T-helper 1 cell treated with Interleukin-12 subunit alpha and Interleukin-12 subunit beta and Interleukin-4 antibody, amounts not matched to agents 30 μg/mL and 1 μg/mL, for 36 hours (primary cell): ENCODE results near the gene ST7.
"Not testable (repeated sequence)": the region's sequence is repeated elsewhere in the genome, so short reads cannot be mapped to it uniquely, and the experiment has no call there.

Source experiments
- H3K27ac Mint-ChIP-seq: one replicate; pipeline ENCODE4 v1.8.0; 2021; ENCODE audit warnings: mild to moderate bottlenecking, mixed read lengths
- H3K27me3 Mint-ChIP-seq: one replicate; pipeline ENCODE4 v1.8.0; 2021; ENCODE audit warnings: low read depth, mixed read lengths
- H3K36me3 Mint-ChIP-seq: one replicate; pipeline ENCODE4 v1.8.0; 2021; ENCODE audit warnings: low read depth, mixed read lengths
- H3K4me1 Mint-ChIP-seq: one replicate; pipeline ENCODE4 v1.8.0; 2021; ENCODE audit warnings: low read depth, mixed read lengths
- H3K4me3 Mint-ChIP-seq: one replicate; pipeline ENCODE4 v1.8.0; 2021; ENCODE audit warnings: mild to moderate bottlenecking, moderate library complexity, mixed read lengths
- H3K9me3 Mint-ChIP-seq: one replicate; pipeline ENCODE4 v1.8.0; 2021; ENCODE audit warnings: mixed read lengths

The ST7 gene

DNA sequence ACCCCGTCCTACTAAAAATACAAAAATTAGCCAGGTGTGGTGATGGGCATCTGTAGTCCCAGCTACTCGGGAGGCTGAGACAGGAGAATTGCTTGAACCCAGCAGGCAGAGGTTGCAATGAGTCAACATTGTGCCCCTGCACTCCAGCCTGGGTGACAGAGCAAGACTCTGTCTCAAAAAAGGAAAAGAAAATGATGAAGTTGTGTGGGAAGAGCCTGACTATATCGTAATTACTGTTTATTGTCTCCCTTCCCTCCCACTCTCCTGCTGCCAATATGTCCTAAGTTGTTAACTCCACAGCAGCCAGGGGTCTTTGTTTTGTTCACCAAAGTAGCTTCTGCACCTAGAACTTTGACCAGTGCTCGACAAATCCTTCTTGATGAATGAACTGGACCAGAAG is 16.5 kb upstream of the ST7 start:
- H3K4me3 Mint-ChIP-seq, H3K27ac Mint-ChIP-seq, H3K9me3 Mint-ChIP-seq, H3K36me3 Mint-ChIP-seq, H3K4me1 Mint-ChIP-seq: not testable (repeated sequence)
- H3K27me3 Mint-ChIP-seq: peaks cover 20% of the 10 kb centered on the region

DNA sequence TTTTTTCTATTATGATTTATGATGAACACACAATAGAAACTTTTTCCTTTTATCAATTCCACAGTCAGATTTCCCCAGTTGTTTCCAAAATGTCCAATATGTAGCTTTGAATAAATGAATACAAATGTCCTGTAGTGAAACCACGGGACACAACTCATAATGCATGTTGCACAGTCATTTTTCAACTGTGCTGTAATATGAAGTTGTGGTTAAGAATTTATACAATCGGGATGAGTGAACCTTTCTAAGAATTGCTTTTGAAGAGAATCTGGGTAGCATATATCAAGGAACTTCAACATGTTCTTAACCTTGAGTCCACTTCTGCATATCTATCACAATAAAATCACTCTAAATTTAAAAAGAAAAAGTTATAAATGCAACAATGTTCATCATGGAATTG is 14.6 kb upstream of the ST7 start:
- Mint-ChIP-seq H3K9me3 (no peaks in the 10 kb centered on the region), H3K36me3 (no peaks in the 10 kb centered on the region), H3K27ac (no peak overlapping the region), H3K4me1 (no peaks in the 10 kb centered on the region), H3K27me3 (peaks cover 20% of the 10 kb centered on the region), H3K4me3 (no peak overlapping the region)

DNA sequence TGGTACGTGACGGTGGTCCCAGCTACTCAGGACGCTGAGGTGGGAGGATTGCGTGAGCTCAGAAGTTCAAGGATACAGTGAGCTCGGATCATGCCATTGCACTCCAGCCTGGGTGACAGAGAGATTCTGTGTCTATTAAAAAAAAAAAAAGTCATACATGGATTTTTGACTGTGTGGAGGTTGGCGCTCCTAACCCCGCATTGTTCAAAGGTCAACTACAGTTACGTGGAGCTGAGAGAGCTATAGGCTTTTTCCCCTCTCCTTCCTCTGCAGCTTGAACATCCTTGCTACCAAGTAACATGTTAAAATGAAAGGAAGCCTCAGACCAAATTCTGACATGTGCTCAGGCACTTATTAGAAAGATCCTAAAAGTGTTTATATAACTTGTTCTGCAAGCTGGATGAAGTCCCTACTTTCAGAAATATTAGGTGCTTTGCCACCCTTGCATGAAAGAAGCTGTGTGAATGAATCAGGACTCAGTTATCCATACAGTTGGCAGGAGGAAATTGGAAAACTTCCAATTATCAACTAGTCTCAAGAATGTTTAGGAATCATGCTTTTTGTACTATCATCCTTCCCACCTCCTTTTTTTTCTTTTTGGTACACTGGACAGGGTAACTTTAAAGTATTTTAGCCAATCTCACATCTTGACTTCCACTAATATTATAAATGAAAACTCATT is 12.5 kb upstream of the ST7 start:
- H3K4me3 Mint-ChIP-seq: no peak overlapping the region
- peaks cover 22% of the 10 kb centered on the region for H3K27me3 Mint-ChIP-seq

DNA sequence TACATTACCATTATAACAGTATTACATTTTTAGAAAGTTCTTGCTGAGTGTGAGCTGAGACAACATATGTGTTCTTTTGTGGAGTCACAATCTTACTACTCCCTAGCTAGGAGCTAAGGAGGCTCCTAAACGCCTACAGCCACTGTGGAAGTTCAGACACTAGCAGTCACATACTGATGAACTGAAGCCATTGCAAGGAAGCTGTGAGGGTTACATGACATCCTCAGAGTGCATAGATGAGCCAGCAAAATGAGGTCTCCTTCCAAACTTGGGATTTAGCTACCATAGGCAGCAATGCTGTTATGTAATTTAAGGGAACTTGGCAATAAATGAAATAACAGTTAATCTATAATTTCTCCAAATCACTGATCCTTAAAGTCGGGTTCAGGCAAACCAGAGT is 10.8 kb upstream of the ST7 start:
- Mint-ChIP-seq H3K27me3 (peaks cover 19% of the 10 kb centered on the region), H3K9me3 (no peaks in the 10 kb centered on the region), H3K36me3 (no peaks in the 10 kb centered on the region), H3K27ac (no peak overlapping the region), H3K4me1 (no peaks in the 10 kb centered on the region), H3K4me3 (no peak overlapping the region)

More for the DNA sequence above, 12.5 kb upstream of the ST7 start:
- H3K9me3 Mint-ChIP-seq: no peaks in the 10 kb centered on the region
- H3K36me3 Mint-ChIP-seq: no peaks in the 10 kb centered on the region
- no peak overlapping the region for H3K27ac Mint-ChIP-seq
- H3K4me1 Mint-ChIP-seq: no peaks in the 10 kb centered on the region

DNA sequence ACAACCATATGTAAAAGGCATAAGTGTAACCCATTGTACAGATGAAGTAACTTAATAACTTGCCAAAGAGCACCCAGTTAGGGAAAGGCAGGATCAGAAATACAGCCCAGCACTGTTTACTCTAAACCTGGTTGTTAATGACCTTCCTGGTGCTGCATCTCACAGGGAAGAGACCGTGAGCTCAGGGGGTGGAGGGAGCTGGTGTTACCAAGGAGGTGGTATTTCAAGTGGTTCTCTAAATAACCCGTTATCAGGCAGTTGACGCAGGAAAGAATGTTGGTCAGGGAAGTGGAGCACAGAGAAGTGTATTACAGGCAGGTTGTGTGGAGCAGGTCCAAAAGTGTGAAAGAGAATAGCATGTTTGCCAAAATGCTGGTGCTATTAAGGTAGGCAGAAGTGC is 4.4 kb upstream of the ST7 start:
- H3K9me3 Mint-ChIP-seq: no peaks in the 10 kb centered on the region
- H3K4me1 Mint-ChIP-seq: peaks cover 5% of the 10 kb centered on the region
- no peaks in the 10 kb centered on the region for H3K36me3 Mint-ChIP-seq
- H3K27ac Mint-ChIP-seq: no peak overlapping the region
- H3K4me3 Mint-ChIP-seq: no peak overlapping the region
- peaks cover 22% of the 10 kb centered on the region for H3K27me3 Mint-ChIP-seq

DNA sequence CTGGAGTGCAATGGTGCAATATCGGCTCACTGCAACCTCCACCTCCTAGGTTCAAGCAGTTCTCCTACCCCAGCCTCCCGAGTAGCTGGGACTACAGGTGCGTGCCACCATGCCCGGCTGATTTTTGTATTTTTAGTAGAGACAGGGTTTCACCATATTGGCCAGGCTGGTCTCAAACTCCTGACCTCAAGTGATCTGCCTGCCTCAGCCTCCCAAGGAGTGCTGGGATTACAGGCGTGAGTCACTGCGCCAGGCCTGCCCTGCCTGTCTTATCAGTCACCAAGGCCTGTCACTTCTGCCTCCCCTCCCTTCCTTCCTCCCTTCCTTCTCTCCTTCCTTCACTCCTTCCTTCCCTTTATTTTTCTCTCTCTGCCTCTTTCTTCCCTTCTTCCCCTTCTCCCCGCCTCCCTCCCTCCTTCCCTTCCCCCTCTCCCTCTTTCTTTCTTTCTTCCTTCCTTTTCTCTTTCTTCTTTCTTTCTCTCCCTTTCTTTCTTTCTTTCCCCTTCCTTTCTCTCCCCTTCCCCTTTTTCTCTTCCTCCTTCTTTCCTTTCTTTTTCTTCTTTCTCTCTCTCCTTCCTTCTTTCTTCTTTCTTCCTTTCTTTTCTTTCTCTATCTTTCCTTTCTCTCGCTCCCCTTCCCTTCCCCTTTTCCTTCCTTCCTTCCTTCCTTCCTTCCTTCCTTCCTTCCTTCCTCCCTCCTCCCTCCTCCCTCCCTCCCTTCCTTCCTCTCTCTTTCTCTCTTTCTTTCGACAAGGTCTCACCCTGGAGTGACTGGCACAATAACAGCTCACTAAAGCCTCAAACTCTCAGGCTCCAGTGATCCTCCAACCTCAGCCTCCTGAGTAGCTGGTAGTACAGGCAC is 3.1 kb upstream of the ST7 start:
- Mint-ChIP-seq H3K4me1 (peaks cover 13% of the 10 kb centered on the region), H3K27ac (no peak overlapping the region), H3K9me3 (no peaks in the 10 kb centered on the region), H3K36me3 (no peaks in the 10 kb centered on the region), H3K4me3 (no peak overlapping the region), H3K27me3 (peaks cover 28% of the 10 kb centered on the region)

DNA sequence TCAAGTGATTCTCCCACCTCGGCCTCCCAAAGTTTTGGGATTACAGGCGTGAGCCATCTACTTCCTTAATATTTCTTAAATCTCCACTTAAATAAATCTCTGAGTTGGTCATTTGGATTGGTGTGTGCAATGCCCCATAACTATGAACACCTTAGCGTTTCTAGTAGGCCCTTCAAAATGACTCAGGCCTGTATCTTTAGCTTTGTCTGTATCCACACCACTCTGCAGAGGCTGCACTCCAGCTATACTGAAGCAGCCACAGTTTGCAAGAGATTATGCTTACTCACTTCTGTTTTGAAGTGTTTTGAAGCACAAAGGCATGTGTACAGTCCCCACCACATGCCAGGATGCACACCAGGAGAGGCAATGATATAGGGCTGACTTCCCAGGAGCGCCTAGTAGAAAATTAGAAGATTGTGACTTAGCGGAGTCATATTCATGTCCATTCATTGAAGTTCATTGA is 2.4 kb upstream of the ST7 start:
- H3K27me3 Mint-ChIP-seq: peaks cover 23% of the 10 kb centered on the region
- H3K27ac Mint-ChIP-seq: no peak overlapping the region
- H3K9me3 Mint-ChIP-seq: no peaks in the 10 kb centered on the region
- H3K4me1 Mint-ChIP-seq: peaks cover 16% of the 10 kb centered on the region
- no peaks in the 10 kb centered on the region for H3K36me3 Mint-ChIP-seq
- H3K4me3 Mint-ChIP-seq: no peak overlapping the region

DNA sequence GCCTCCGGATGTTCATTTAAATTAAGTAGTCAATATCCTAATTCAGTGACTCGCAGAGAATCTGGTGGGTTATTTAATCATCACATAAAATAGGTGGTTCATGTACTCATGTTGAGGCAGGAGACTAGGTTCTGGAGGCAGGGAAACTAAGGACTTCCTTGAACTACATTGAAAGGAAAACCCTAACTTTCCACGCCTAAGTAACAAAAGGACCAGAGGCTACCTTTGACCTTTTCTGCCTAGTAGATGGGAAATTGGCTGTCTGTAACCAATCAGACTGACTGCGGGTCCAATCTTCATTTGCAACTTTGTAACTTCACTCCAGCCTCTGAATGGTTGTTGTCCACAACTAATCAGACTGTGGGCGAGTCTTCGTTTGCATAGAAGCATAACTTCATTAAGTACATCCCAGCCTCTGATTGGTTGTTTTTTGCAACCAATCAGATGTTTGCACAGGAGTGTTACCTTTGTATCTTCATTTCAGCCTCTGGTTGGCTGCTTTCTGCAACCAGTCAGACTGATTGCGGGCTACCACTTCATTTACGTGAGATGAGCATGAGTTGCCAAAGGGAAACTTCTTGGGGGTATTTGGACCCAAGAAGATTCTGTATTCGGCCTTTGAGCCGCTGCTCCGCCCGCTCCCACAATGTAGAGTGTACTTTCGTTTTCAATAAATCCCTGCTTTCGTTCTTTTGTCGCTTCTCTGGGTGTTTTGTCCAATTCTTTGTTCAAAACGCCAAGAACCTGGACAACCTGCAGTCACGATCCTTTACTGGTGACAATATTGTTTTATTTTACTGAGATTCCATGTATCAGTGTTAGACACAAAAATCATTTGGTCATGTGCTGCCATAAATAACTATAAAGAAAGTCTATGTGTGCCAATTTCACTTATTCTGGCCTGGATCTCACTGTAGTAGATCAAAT is 1.7 kb upstream of the ST7 start:
- no peaks in the 10 kb centered on the region for H3K9me3 Mint-ChIP-seq
- peaks cover 22% of the 10 kb centered on the region for H3K27me3 Mint-ChIP-seq
- H3K27ac Mint-ChIP-seq: no peak overlapping the region
- H3K4me1 Mint-ChIP-seq: peaks cover 16% of the 10 kb centered on the region
- no peaks in the 10 kb centered on the region for H3K36me3 Mint-ChIP-seq
- H3K4me3 Mint-ChIP-seq: no peak overlapping the region

DNA sequence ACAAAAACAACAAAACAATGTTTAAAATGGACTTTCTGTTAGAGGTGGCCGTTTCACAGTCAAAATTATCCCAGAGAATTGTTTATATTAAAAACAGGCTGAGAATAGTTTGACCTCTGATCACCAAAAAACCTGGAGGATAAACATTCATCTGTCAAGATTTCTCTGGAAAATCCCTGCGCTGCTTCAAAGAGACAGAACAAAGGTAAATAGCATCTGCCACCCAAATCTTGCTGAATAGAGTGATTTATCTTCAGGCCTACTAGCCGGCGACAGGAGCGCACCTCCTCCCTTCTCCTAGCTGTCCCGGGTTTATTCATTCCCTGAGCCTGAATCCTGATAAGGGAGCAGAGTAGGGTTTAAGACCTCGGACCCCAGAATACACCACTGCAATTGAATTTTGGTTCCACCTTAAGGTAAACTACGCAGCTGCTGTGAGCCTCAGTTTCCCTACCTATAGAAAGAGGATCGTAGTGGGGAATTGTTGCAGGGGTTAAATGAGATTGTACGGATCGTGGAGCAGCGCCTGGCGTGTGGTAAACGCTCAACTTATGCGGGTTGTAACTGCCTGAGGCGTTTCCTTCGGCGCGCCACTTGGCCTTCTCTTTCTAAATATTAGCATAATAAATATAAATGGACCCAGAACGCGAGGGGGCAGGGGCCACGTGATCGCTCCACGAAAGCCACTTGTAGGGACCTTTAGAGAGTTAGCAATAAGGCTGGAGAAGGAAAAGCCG is 498 bp upstream of the ST7 start:
- no peaks in the 10 kb centered on the region for H3K36me3 Mint-ChIP-seq
- peaks cover 23% of the 10 kb centered on the region for H3K27me3 Mint-ChIP-seq
- H3K4me1 Mint-ChIP-seq: peaks cover 16% of the 10 kb centered on the region
- H3K4me3 Mint-ChIP-seq: peak overlapping the region; percentile 72
- H3K27ac Mint-ChIP-seq: peak overlapping the region; percentile 41
- H3K9me3 Mint-ChIP-seq: no peaks in the 10 kb centered on the region

DNA sequence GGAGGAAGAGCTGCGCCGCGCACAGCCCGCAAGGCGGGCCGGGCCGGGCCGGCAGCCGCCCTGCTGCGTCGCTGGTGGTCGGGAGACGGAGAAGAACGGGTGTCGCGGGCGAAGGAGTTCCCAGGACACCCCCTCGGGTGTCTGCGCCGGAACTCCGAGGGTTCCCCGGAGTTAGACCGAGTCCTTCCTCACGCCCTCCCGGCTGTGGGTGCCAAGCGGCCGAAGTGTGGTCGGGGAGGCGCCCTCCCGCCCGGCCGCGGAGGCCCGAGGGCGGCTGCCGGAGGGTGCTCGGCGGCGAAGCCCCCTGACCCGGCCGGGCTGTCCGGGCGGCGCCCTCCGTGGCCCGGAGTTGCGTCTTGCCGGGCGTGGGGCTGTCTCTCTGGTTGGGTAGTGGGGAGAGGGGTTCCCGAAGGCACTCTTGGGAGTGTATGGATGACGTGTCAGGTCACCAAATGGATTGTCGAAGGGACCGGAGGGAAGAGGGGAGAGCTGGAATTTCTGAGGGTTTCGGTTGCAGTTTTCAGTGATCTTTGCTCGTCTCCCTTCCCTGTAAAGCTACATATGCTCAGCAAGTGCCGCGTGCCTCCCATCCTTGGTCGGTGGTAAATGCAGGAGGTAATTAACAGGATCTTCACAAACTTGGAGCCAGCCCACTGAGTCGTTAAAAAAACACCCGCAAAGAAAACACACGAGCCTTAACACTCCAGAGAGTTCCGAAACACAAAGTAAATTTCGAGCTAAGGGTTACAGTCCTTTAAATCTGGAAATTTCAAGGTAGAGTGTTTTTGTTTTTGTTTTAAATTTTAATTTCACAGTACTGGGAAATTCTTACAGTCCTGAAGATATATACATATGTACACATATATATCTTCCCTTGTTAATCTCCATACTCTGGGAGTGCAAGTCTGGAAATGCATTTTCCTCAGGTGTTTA is 871 bp downstream of the ST7 start:
- H3K27ac Mint-ChIP-seq: peak overlapping the region; percentile 81
- H3K9me3 Mint-ChIP-seq: no peaks in the 10 kb centered on the region
- no peaks in the 10 kb centered on the region for H3K36me3 Mint-ChIP-seq
- peaks cover 32% of the 10 kb centered on the region for H3K27me3 Mint-ChIP-seq
- H3K4me1 Mint-ChIP-seq: peaks cover 16% of the 10 kb centered on the region
- H3K4me3 Mint-ChIP-seq: peak overlapping the region; percentile 89

DNA sequence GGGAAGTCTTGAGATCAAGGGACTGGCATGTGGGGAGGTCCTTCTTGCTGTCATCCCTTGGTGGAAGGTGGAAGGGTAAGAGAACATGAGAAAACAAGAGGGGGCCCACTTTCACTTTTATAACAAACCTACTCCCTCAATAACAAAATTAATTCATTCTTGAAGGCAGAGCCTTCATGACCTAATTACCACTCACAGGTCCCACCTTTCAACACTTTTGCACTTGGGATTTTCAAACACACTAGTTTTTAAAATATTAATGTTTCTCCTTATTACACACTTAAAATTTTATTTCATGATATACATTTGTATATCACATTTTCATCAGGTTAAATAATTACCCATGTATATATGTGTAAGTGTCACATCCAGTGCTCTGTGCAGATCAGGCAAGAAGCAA is 2.0 kb downstream of the ST7 start:
- no peaks in the 10 kb centered on the region for H3K36me3 Mint-ChIP-seq
- H3K4me1 Mint-ChIP-seq: peaks cover 16% of the 10 kb centered on the region
- peaks cover 33% of the 10 kb centered on the region for H3K27me3 Mint-ChIP-seq
- no peaks in the 10 kb centered on the region for H3K9me3 Mint-ChIP-seq
- peak overlapping the region; percentile 89 for H3K4me3 Mint-ChIP-seq
- H3K27ac Mint-ChIP-seq: no peak overlapping the region

DNA sequence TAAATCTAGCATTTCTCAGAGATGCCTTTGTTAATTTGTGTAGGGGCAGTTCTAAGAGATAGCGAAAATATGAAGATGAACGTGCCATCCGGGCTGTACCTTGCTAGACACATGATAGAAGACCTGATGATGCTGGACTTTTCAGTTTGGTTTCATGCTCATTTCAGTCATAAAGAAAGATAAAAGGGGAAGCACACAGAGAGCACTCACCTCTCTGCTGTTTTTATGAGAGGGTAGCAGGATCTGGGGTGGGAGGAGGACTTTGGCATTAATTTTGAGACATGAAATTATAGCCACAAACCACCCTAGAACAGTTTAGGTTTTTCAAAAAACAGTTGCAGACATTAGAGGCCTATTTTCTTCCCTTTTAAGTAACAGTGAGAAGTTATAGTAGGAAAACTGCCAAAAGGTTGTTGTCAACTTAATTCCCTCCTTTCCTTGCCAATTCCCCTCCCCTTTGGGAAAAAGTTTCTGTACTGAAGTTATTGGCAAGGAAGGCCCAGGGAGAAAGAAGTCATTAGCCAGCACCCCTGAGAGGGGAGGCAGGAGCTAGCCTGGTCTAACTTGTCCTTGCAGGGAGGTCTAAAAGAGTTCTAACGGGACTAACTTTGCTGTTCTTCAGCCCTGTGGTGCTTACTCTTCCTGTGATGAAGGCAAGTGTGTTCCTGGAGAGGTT is 2.6 kb downstream of the ST7 start:
- no peak overlapping the region for H3K27ac Mint-ChIP-seq
- peaks cover 14% of the 10 kb centered on the region for H3K4me1 Mint-ChIP-seq
- no peaks in the 10 kb centered on the region for H3K9me3 Mint-ChIP-seq
- H3K27me3 Mint-ChIP-seq: peaks cover 27% of the 10 kb centered on the region
- no peak overlapping the region for H3K4me3 Mint-ChIP-seq
- no peaks in the 10 kb centered on the region for H3K36me3 Mint-ChIP-seq

DNA sequence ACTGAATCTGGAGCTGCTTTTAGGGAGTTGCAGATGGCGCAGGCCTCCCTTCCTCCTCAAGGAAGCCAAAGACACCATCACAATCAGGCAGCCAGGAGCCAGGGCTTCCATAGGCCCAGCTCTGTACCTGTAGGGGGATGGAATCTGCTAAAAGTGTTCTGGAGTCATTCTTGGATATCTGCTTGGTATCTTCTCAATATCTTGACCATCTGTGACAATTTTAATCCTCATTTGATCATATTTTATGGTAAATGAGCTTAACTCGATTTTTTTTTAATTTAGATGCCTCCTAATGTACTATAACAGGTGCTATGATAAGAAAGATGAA is 3.1 kb downstream of the ST7 start:
- H3K36me3 Mint-ChIP-seq: no peaks in the 10 kb centered on the region
- no peak overlapping the region for H3K27ac Mint-ChIP-seq
- H3K4me1 Mint-ChIP-seq: peaks cover 14% of the 10 kb centered on the region
- no peak overlapping the region for H3K4me3 Mint-ChIP-seq
- no peaks in the 10 kb centered on the region for H3K9me3 Mint-ChIP-seq
- peaks cover 26% of the 10 kb centered on the region for H3K27me3 Mint-ChIP-seq
